ENCODE results near the gene SEC24B. TPM values are rescaled to one million over a fixed set of nuclear protein-coding genes. Genes with fewer than 3 reads are reported as not detected.

SEC24B gene
- total and polyA plus RNA-seq, 8 donors, result 4.9 to 16.5 (median 12.4) TPM

DNA sequence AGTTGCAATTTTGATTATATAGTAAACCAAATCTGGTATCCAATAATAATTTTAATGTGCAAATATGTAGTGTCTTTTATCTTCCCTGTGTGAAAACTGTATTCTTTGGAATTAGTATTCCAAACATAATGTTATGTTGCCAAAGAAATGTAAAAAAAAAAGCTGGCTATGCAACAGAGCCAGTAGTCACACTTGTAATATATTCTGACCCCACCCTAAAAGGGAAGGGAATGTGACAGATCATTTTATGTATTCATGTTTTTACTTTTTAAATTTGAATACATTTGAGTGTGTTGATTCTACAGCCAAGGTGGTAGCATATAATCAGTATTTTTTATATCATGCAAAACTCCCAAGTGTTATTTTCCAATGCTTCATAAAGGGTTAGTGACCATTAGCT lies 98.6 kb downstream of the SEC24B start:
- H3K4me3 ChIP-seq, result no peak overlapping the region
- H3K27ac ChIP-seq, result no peak overlapping the region
- ATAC-seq, result no peak
- DNase-seq, result no peak
- H3K9me3 ChIP-seq, result no peaks in the 10 kb centered on the region
- H3K36me3 ChIP-seq, result peaks cover 0 to 53% (median 26%) of the 10 kb centered on the region in 3 donors
- H3K4me1 ChIP-seq, result no peaks in the 10 kb centered on the region
- intact Hi-C loops (cut with DNase I), result no loop called here
- TF ChIP-seq, protein P1, sequence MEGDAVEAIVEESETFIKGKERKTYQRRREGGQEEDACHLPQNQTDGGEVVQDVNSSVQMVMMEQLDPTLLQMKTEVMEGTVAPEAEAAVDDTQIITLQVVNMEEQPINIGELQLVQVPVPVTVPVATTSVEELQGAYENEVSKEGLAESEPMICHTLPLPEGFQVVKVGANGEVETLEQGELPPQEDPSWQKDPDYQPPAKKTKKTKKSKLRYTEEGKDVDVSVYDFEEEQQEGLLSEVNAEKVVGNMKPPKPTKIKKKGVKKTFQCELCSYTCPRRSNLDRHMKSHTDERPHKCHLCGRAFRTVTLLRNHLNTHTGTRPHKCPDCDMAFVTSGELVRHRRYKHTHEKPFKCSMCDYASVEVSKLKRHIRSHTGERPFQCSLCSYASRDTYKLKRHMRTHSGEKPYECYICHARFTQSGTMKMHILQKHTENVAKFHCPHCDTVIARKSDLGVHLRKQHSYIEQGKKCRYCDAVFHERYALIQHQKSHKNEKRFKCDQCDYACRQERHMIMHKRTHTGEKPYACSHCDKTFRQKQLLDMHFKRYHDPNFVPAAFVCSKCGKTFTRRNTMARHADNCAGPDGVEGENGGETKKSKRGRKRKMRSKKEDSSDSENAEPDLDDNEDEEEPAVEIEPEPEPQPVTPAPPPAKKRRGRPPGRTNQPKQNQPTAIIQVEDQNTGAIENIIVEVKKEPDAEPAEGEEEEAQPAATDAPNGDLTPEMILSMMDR (IDR thresholded peaks at IDR 0.05), result no peak
- no peak for FAIRE-seq
- H3K27me3 ChIP-seq, result no peaks in the 10 kb centered on the region

DNA sequence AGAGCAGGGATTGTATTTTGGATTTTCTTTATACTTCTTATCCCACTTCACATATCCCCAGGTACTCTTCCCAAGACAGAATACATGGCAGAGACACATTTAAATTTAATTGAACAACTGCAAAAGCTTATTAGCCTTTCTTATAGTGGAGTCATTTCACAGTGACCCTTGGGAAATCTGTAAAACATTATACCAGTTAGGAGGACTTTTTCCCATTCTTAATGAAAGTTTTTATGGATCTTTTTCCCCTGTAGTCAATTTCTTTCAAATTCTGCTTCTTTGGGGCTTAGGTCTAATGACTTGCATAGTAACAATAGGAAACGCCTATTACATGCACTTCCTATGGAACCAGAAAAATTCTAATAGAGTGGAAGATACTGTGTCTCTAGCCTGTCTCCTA lies 111.8 kb downstream of the SEC24B start:
- H3K4me1 ChIP-seq, result no peaks in the 10 kb centered on the region
- FAIRE-seq (no peak), DNase-seq (no peak), ATAC-seq (no peak)
- intact Hi-C loops (cut with DNase I), result no loop called here
- peaks cover 0 to 8% (median 0%) of the 10 kb centered on the region in 3 donors for H3K36me3 ChIP-seq
- no peak overlapping the region for H3K4me3 ChIP-seq
- no peaks in the 10 kb centered on the region for H3K27me3 ChIP-seq
- TF ChIP-seq, protein P1 (IDR thresholded peaks at IDR 0.05), result no peak
- no peak overlapping the region for H3K27ac ChIP-seq
- no peaks in the 10 kb centered on the region for H3K9me3 ChIP-seq
- WGBS, 2 donors, result 96 to 98% methylated on average over 1 of the region's 1 CpG

DNA sequence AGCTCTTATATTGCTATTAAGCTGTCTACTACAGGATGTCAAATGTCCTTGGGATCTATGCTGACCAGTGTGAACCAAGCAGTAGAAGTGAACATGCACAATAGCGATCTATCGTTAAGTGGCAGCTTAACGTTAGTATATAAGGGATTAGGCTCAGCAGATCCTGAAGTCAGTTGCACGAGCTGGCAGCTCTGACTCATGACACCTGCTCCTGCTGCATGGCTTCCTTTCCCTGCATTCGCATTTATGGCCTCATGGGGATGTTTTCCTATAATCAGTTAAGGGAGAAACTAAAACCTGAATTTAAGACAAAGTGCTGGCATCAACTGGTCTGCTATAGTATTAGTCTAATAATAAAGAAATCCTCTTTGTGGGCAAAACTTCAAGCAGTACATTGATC lies 113.8 kb downstream of the SEC24B start:
- TF ChIP-seq, protein P1 (IDR thresholded peaks at IDR 0.05), result no peak
- no peak overlapping the region for H3K4me3 ChIP-seq
- DNase-seq, result no peak
- ATAC-seq, result no peak
- no peaks in the 10 kb centered on the region for H3K27me3 ChIP-seq
- no peaks in the 10 kb centered on the region for H3K4me1 ChIP-seq
- H3K36me3 ChIP-seq, result no peaks in the 10 kb centered on the region
- WGBS, 2 donors, result 88 to 92% methylated on average over 5 of the region's 5 CpGs
- intact Hi-C loops (cut with DNase I), result no loop called here
- no peak overlapping the region for H3K27ac ChIP-seq
- no peak for FAIRE-seq
- H3K9me3 ChIP-seq, result no peaks in the 10 kb centered on the region

DNA sequence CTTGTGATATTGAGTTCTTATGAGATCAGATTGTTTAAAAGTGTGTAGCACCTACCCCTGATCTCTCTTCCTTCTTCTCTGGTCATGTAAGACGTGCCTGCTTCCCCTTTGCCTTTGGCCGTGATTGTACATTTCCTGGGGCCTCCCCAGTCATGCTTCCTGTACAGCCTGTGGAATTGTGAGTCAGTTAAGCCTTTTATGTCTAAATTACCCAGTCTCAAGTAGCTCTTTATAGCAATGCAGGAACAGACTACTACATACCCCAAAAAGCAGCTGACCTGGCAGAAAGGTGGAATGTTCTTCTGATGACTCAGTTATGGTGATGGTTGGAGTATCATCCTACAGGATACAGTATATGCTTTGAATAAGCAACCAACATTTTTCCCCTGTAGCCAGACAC lies 115.0 kb downstream of the SEC24B start:
- ATAC-seq (peak in 2 of 4 donors; percentile 52 to 53), DNase-seq (no peak), FAIRE-seq (no peak)
- WGBS, 2 donors, result 86 to 87% methylated on average over 2 of the region's 2 CpGs
- TF ChIP-seq, protein P1 (IDR thresholded peaks at IDR 0.05), result no peak
- no peaks in the 10 kb centered on the region for H3K9me3 ChIP-seq
- H3K4me3 ChIP-seq, result no peak overlapping the region
- H3K36me3 ChIP-seq, result no peaks in the 10 kb centered on the region
- H3K27ac ChIP-seq, result peak overlapping the region in 1 of 4 donors; percentile 28
- H3K4me1 ChIP-seq, result no peaks in the 10 kb centered on the region
- H3K27me3 ChIP-seq, result no peaks in the 10 kb centered on the region
- intact Hi-C loops (cut with DNase I), result no loop called here

DNA sequence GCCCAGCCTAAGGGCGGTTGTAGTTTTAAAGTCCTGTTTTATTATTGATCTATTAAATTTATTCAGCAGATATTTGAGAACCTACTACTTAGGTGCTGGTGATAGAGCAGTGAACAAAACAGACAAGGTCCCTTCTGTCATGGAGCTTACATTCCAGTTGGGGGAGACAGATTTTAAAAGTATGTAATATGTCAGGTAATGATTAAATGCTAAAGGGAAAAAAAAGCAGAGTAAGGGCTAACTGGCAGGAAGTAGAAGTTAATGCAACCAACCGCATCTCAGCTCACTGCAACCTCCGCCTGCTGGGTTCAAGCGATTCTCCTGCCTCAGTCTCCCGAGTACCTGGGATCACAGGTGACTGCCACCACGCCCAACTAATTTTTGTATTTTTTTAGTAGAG lies 118.6 kb downstream of the SEC24B start:
- TF ChIP-seq, protein P1 (IDR thresholded peaks at IDR 0.05), result no peak
- WGBS, 2 donors, result 95 to 98% methylated on average over 6 of the region's 6 CpGs
- FAIRE-seq, result no peak

More for the DNA sequence above, 118.6 kb downstream of the SEC24B start:
- DNase-seq (no peak), ATAC-seq (no peak)
- Histone ChIP-seq H3K4me3 (no peak overlapping the region), H3K27me3 (no peaks in the 10 kb centered on the region), H3K36me3 (no peaks in the 10 kb centered on the region), H3K27ac (no peak overlapping the region), H3K4me1 (no peaks in the 10 kb centered on the region), H3K9me3 (no peaks in the 10 kb centered on the region)
- intact Hi-C loops (cut with DNase I), result no loop called here
